NOMO-1 treated with DMSO at 0.1 percent for 48 hours (cell line): ENCODE results near the gene LSM3.

Experiments
- DNase-seq: peaks from one replicate; lab custom pipeline; 2025; ENCODE audit not compliant: unreplicated experiment; lab: John Stamatoyannopoulos, UW

Gene LSM3

GRCh38 chr3:14178247-14179113, at the start of gene LSM3, which contains the start of gene XPC:
TSS of gene LSM3 (plus strand) at chr3:14178817. CDS start at chr3:14178861, 44 bp downstream.
TSS of gene XPC (minus strand) at chr3:14178601. CDS start at chr3:14178568, 33 bp downstream.
- DNase-seq: peak; percentile 98

- no peak for DNase-seq
These were observed 49.3 kb upstream of the LSM3 start for GRCh38 chr3:14129296-14129695.

- no peak for DNase-seq
These were observed 48.4 kb upstream of the LSM3 start for GRCh38 chr3:14130230-14130629.

- DNase-seq: no peak
These were observed 47.9 kb upstream of the LSM3 start for GRCh38 chr3:14130707-14131106.

GRCh38 chr3:14131134-14131533, 47.5 kb upstream of the LSM3 start:
- no peak for DNase-seq

GRCh38 chr3:14132120-14132519, 46.5 kb upstream of the LSM3 start:
- DNase-seq: no peak

GRCh38 chr3:14132689-14133088, 45.9 kb upstream of the LSM3 start:
- no peak for DNase-seq

- no peak for DNase-seq
These were observed 45.3 kb upstream of the LSM3 start for GRCh38 chr3:14133188-14133800.

- no peak for DNase-seq
These were observed 44.7 kb upstream of the LSM3 start for GRCh38 chr3:14133876-14134275.

GRCh38 chr3:14134291-14134690, 44.3 kb upstream of the LSM3 start:
- no peak for DNase-seq

- DNase-seq: no peak
These were observed 43.0 kb upstream of the LSM3 start for GRCh38 chr3:14135581-14135980.

- DNase-seq: no peak
These were observed 41.6 kb upstream of the LSM3 start for GRCh38 chr3:14137004-14137403.

- no peak for DNase-seq
These were observed 41.2 kb upstream of the LSM3 start for GRCh38 chr3:14137445-14137844.

- DNase-seq: no peak
These were observed 40.3 kb upstream of the LSM3 start for GRCh38 chr3:14138109-14138877.

- no peak for DNase-seq
These were observed 39.5 kb upstream of the LSM3 start for GRCh38 chr3:14138878-14139655.

- DNase-seq: no peak
These were observed 38.8 kb upstream of the LSM3 start for GRCh38 chr3:14139771-14140170.

- DNase-seq: no peak
These were observed 37.9 kb upstream of the LSM3 start for GRCh38 chr3:14140668-14141067.

- DNase-seq: no peak
These were observed 37.5 kb upstream of the LSM3 start for GRCh38 chr3:14141144-14141543.

GRCh38 chr3:14141602-14142341, 36.8 kb upstream of the LSM3 start:
- DNase-seq: no peak

- DNase-seq: no peak
These were observed 35.9 kb upstream of the LSM3 start for GRCh38 chr3:14142567-14143270.
